ENCODE data around the gene ALKBH6.
A peak's percentile ranks its signal among the peaks of the same experiment; 100 is the strongest.

ALKBH6 gene

DNA sequence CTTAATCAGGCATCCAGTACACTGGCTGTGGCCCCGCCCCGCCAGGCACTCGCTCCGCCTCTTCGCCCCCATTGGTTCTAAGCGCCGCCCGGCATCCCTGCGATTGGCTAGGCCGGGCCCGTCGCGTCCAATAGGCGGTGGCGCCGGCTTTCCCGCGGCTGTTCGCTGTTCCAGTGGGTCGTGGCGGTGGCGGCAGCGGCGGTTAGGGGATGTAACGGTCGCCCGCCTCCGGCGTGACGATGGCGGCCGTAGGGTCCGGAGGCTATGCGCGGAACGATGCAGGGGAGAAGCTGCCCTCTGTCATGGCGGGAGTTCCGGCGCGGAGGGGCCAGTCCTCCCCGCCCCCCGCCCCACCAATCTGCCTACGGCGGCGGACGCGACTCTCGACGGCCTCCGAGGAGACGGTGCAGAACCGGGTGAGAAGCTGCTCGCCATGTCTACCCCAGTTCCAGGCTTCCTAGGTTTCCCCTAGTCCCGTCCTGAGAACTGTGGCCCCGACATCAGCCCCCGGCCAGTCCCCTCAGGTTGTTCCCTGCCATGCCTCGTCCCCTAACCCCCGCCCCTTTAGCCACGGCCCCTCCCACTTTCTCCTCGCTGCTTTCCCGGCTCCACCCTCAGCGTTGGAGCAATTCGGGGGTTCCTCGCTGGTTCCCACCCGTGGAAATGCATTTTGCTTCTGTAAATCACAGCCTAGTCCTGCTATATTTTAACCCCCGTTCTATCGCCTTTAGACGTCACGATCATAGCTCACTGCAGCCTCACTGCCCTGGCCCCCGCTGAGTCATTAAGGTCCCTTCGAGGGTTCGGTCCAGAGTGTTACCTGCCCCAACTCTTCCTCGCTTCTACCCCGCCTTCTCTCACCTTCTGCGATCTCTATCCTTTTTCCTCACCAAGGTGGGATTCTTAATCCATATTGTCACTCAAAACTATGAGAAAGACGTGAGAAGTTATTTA lies 41.0 kb upstream of the ALKBH6 start, which contains the start of gene WDR62:
TSS of gene WDR62 (plus strand) at position 165 of the 954 bp plus-strand sequence. CDS start at position 240, 75 bp downstream.
- TF ChIP-seq, protein P1, sequence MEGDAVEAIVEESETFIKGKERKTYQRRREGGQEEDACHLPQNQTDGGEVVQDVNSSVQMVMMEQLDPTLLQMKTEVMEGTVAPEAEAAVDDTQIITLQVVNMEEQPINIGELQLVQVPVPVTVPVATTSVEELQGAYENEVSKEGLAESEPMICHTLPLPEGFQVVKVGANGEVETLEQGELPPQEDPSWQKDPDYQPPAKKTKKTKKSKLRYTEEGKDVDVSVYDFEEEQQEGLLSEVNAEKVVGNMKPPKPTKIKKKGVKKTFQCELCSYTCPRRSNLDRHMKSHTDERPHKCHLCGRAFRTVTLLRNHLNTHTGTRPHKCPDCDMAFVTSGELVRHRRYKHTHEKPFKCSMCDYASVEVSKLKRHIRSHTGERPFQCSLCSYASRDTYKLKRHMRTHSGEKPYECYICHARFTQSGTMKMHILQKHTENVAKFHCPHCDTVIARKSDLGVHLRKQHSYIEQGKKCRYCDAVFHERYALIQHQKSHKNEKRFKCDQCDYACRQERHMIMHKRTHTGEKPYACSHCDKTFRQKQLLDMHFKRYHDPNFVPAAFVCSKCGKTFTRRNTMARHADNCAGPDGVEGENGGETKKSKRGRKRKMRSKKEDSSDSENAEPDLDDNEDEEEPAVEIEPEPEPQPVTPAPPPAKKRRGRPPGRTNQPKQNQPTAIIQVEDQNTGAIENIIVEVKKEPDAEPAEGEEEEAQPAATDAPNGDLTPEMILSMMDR (IDR thresholded peaks at IDR 0.05), result peak; percentile 10
- Histone ChIP-seq H3K27me3 (no peaks in the 10 kb centered on the region), H3K4me3 (ENCODE audit: low read depth in 1 of 2, low read length in 1 of 2) (peak within 1 kb of the TSS; percentile 89 to 98), H3K9me3 (no peaks in the 10 kb centered on the region), H3K4me1 (ENCODE audit: control insufficient read depth in 1 of 2, insufficient read depth in 1 of 2, low read depth in 1 of 2, low read length in 1 of 2) (peaks cover 21 to 22% of the 10 kb centered on the region in 2 experiments), H3K36me3 (peaks cover 11% of the 10 kb centered on the region), H3K27ac (peak within 1 kb of the TSS; percentile 97)

GRCh38 chr19:36054119-36054732 lies 40.2 kb upstream of the ALKBH6 start, which contains the start of gene THAP8:
Gene THAP8 (minus strand): TSS chr19:36054285. CDS start chr19:36054217, 68 bp downstream.
- H3K9me3 ChIP-seq, result no peaks in the 10 kb centered on the region
- peak within 1 kb of the TSS; percentile 89 to 98 for H3K4me3 ChIP-seq (ENCODE audit: low read depth in 1 of 2, low read length in 1 of 2)
- TF ChIP-seq, protein P1 (IDR thresholded peaks at IDR 0.05), result peak; percentile 71
- no peaks in the 10 kb centered on the region for H3K27me3 ChIP-seq
- peak within 1 kb of the TSS; percentile 97 for H3K27ac ChIP-seq
- peaks cover 3% of the 10 kb centered on the region for H3K36me3 ChIP-seq
- peaks cover 21 to 22% of the 10 kb centered on the region in 2 experiments for H3K4me1 ChIP-seq (ENCODE audit: control insufficient read depth in 1 of 2, insufficient read depth in 1 of 2, low read depth in 1 of 2, low read length in 1 of 2)

GRCh38 chr19:36051637-36052036 lies 37.6 kb upstream of the ALKBH6 start:
- Histone ChIP-seq H3K27ac (no peak overlapping the region), H3K4me1 (ENCODE audit: control insufficient read depth in 1 of 2, insufficient read depth in 1 of 2, low read depth in 1 of 2, low read length in 1 of 2) (peaks cover 21 to 22% of the 10 kb centered on the region in 2 experiments), H3K36me3 (no peaks in the 10 kb centered on the region), H3K9me3 (no peaks in the 10 kb centered on the region), H3K27me3 (no peaks in the 10 kb centered on the region), H3K4me3 (ENCODE audit: low read depth in 1 of 2, low read length in 1 of 2) (no peak overlapping the region)
- TF ChIP-seq, protein P1 (IDR thresholded peaks at IDR 0.05), result no peak

DNA sequence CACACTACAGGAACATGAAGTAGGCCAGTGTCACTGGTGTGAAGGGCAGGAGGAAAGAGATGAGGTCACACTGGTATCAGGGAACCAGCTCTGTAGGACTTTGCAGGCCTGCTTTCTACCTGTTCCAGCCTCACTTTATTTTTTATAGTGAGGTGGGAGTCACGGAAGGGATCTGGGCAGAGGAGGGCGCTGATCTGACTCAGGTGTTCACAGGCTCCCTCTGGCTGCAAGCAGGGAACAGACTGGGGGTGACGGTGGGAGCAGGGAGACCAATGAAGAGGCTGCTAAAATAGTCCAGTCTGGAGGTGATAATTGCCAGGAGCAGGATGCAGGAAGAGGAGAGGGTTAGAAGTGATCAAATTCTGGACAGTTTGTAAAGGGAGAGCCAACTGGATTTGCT lies 37.2 kb upstream of the ALKBH6 start:
- H3K27me3 ChIP-seq, result no peaks in the 10 kb centered on the region
- H3K36me3 ChIP-seq, result no peaks in the 10 kb centered on the region
- TF ChIP-seq, protein P1 (IDR thresholded peaks at IDR 0.05), result no peak
- peaks cover 21 to 22% of the 10 kb centered on the region in 2 experiments for H3K4me1 ChIP-seq (ENCODE audit: control insufficient read depth in 1 of 2, insufficient read depth in 1 of 2, low read depth in 1 of 2, low read length in 1 of 2)
- H3K9me3 ChIP-seq, result no peaks in the 10 kb centered on the region
- H3K27ac ChIP-seq, result no peak overlapping the region
- no peak overlapping the region for H3K4me3 ChIP-seq (ENCODE audit: low read depth in 1 of 2, low read length in 1 of 2)

DNA sequence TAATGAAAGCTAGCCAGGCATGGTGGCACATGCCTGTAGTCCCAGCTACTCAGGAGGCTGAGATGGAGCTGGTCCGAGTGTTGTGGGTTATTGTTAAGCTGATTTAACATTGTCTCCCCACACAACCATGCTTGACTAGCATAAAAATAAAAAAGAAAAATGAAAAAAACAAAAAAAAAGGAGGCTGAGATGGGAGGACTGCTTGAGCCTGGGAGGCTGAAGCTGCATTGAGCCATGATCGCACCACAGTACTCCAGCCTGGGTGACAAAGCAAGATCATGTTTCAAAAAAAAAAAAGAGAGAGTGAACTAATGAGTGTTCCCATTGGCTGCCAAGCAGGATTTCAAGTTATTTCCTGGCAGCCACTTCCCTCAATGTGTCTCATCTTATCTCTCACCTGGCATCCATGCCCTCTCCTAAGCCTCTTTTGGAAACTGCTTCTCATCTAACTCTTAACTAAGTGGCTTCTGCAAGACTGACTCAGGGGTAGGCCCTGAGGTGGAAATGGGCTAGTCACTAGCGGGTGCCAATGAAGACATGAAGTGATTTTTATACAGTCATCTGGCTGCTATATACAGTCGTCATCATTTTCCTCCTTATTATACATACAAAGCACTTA lies 35.2 kb upstream of the ALKBH6 start:
- Histone ChIP-seq H3K27ac (no peak overlapping the region), H3K4me1 (ENCODE audit: control insufficient read depth in 1 of 2, insufficient read depth in 1 of 2, low read depth in 1 of 2, low read length in 1 of 2) (peaks cover 8 to 12% of the 10 kb centered on the region in 2 experiments), H3K27me3 (no peaks in the 10 kb centered on the region), H3K36me3 (no peaks in the 10 kb centered on the region), H3K4me3 (ENCODE audit: low read depth in 1 of 2, low read length in 1 of 2) (no peak overlapping the region), H3K9me3 (no peaks in the 10 kb centered on the region)
- TF ChIP-seq, protein P1 (IDR thresholded peaks at IDR 0.05), result no peak
